ENCODE data around the gene LIPK. TPM values are rescaled to one million over a fixed set of nuclear protein-coding genes. Genes with fewer than 3 reads are reported as not detected.

LIPK gene
- polyA plus RNA-seq, 1 of the 3 experiments (the other 2 are of a cell fraction) = not detected

DNA sequence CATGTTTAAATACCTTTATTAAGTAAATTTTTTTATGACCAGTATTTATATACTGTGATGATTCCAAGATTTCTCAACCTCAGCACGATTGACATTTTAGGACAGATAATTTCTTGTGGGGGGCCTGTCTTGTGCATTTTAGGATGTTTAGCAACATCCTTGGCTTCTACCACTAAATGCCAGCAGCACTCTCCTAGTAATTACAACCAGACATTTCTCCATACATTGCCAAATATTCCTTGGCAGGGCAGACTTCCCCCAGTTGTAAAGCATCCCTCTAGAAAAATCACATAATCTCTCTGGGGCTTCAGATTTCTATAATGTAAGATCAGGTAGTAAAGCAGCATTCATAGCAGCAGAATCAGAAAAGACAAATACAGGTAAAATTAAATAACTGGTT is 88.7 kb downstream of the LIPK start (continued):
- TF ChIP-seq, protein P1, sequence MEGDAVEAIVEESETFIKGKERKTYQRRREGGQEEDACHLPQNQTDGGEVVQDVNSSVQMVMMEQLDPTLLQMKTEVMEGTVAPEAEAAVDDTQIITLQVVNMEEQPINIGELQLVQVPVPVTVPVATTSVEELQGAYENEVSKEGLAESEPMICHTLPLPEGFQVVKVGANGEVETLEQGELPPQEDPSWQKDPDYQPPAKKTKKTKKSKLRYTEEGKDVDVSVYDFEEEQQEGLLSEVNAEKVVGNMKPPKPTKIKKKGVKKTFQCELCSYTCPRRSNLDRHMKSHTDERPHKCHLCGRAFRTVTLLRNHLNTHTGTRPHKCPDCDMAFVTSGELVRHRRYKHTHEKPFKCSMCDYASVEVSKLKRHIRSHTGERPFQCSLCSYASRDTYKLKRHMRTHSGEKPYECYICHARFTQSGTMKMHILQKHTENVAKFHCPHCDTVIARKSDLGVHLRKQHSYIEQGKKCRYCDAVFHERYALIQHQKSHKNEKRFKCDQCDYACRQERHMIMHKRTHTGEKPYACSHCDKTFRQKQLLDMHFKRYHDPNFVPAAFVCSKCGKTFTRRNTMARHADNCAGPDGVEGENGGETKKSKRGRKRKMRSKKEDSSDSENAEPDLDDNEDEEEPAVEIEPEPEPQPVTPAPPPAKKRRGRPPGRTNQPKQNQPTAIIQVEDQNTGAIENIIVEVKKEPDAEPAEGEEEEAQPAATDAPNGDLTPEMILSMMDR (IDR thresholded peaks at IDR 0.05) = no peak
- no peak for TF ChIP-seq RXRA (IDR thresholded peaks at IDR 0.05; ENCODE audit: borderline replicate concordance, low read depth)
- TF ChIP-seq POLR2AphosphoS5 (IDR thresholded peaks at IDR 0.05; ENCODE audit: low read depth, low read length) = no peak
- TF ChIP-seq SMC3 (IDR thresholded peaks at IDR 0.05; ENCODE audit: low read depth, low read length) = no peak
- TF ChIP-seq RFX5 (IDR thresholded peaks at IDR 0.05; ENCODE audit: low read length) = no peak
- no peak for TF ChIP-seq NRF1 (IDR thresholded peaks at IDR 0.05; ENCODE audit: low read depth, low read length)
- TF ChIP-seq, protein P2, sequence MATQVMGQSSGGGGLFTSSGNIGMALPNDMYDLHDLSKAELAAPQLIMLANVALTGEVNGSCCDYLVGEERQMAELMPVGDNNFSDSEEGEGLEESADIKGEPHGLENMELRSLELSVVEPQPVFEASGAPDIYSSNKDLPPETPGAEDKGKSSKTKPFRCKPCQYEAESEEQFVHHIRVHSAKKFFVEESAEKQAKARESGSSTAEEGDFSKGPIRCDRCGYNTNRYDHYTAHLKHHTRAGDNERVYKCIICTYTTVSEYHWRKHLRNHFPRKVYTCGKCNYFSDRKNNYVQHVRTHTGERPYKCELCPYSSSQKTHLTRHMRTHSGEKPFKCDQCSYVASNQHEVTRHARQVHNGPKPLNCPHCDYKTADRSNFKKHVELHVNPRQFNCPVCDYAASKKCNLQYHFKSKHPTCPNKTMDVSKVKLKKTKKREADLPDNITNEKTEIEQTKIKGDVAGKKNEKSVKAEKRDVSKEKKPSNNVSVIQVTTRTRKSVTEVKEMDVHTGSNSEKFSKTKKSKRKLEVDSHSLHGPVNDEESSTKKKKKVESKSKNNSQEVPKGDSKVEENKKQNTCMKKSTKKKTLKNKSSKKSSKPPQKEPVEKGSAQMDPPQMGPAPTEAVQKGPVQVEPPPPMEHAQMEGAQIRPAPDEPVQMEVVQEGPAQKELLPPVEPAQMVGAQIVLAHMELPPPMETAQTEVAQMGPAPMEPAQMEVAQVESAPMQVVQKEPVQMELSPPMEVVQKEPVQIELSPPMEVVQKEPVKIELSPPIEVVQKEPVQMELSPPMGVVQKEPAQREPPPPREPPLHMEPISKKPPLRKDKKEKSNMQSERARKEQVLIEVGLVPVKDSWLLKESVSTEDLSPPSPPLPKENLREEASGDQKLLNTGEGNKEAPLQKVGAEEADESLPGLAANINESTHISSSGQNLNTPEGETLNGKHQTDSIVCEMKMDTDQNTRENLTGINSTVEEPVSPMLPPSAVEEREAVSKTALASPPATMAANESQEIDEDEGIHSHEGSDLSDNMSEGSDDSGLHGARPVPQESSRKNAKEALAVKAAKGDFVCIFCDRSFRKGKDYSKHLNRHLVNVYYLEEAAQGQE (IDR thresholded peaks at IDR 0.05; ENCODE audit: low read depth, low read length) = no peak
- 0 out of 2 replicates have a peak, but pooled peaks have one; percentile 22 for TF ChIP-seq TEAD4 (IDR thresholded peaks at IDR 0.05; ENCODE audit: borderline replicate concordance, insufficient read depth)
- TF ChIP-seq EZH2phosphoT487 (IDR thresholded peaks at IDR 0.05; ENCODE audit: borderline replicate concordance, low read depth) = no peak
- TF ChIP-seq, protein P3, sequence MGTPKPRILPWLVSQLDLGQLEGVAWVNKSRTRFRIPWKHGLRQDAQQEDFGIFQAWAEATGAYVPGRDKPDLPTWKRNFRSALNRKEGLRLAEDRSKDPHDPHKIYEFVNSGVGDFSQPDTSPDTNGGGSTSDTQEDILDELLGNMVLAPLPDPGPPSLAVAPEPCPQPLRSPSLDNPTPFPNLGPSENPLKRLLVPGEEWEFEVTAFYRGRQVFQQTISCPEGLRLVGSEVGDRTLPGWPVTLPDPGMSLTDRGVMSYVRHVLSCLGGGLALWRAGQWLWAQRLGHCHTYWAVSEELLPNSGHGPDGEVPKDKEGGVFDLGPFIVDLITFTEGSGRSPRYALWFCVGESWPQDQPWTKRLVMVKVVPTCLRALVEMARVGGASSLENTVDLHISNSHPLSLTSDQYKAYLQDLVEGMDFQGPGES (IDR thresholded peaks at IDR 0.05; ENCODE audit: low read depth, low read length) = no peak
- peak; percentile 77 for TF ChIP-seq TCF12 (IDR thresholded peaks at IDR 0.05)
- TF ChIP-seq, protein P4, sequence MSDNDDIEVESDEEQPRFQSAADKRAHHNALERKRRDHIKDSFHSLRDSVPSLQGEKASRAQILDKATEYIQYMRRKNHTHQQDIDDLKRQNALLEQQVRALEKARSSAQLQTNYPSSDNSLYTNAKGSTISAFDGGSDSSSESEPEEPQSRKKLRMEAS (IDR thresholded peaks at IDR 0.05; ENCODE audit: low read depth) = no peak
- no peak for TF ChIP-seq TAF1 (IDR thresholded peaks at IDR 0.05; ENCODE audit: borderline replicate concordance, low read depth, low read length)
- no peak for TF ChIP-seq CHD2 (IDR thresholded peaks at IDR 0.05; ENCODE audit: low read length, partially characterized antibody)
- no peak for TF ChIP-seq SIN3A (IDR thresholded peaks at IDR 0.05; ENCODE audit: borderline replicate concordance, low read depth, low read length)
- TF ChIP-seq FOSL2 (IDR thresholded peaks at IDR 0.05; ENCODE audit: borderline replicate concordance, low read depth) = no peak
- peak; percentile 56; the same call in 1 of the 2 replicates for TF ChIP-seq NFIC (IDR thresholded peaks at IDR 0.05; ENCODE audit: borderline replicate concordance)
- no peak for TF ChIP-seq RCOR1 (IDR thresholded peaks at IDR 0.05; ENCODE audit: low read length)
